NOMO-1 (cell line): ENCODE measurements around the gene MAP6.

ENCODE experiments used
- DNase-seq, 2 experiments: peaks; one replicate each; lab custom pipeline; 2025; ENCODE audit not compliant: unreplicated experiment in 2 of 2; lab: John Stamatoyannopoulos, UW

The MAP6 gene

DNA sequence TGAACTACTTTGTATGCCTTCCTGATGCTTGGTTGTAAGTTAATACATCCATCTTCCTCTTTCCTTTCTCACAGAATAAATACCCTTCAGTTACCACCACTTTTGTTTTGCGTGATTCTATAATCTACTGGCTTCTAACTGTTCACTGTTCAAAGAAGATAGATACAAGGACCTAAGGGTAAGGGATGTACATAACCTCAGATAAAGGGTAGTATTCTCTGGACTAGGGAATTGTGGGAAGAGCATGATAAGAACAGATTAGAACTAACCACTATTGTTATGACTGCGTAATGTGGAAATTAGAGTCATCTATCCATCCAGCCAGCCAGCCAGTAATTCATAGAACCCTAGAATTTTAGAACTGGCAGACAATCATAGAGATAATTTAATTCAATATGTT lies 36.4 kb downstream of the MAP6 start:
- DNase-seq, result no peak

DNA sequence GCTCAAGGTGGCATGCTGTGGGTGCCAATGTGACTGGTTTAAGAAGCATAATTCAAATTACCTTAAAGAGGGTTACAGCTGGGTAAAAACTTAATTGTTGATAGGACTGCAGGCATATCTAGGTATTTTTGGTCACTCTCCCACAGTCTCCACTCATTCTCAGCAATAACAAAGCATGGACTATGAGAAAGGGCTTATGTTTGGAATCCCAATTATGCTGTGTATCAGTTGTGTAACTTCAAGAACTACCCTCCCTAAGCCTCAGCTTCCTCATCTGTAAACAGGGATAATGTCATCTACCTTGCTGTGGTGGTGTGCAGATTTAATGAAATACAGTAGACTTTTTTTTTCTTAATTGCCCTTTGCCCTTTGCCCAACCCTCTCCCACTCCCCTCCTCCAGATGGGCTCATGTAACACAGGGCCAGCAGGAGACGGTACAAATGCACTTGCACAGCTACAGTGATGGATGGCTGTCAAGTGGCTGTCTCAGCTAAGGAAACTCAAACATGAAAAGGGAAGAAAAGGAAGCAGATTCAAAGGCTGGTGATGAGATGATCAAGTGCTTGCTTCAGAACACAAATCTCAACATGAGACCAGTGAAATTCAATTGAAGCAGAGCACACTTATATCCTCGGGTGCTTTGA lies 37.6 kb downstream of the MAP6 start:
- no peak for DNase-seq

DNA sequence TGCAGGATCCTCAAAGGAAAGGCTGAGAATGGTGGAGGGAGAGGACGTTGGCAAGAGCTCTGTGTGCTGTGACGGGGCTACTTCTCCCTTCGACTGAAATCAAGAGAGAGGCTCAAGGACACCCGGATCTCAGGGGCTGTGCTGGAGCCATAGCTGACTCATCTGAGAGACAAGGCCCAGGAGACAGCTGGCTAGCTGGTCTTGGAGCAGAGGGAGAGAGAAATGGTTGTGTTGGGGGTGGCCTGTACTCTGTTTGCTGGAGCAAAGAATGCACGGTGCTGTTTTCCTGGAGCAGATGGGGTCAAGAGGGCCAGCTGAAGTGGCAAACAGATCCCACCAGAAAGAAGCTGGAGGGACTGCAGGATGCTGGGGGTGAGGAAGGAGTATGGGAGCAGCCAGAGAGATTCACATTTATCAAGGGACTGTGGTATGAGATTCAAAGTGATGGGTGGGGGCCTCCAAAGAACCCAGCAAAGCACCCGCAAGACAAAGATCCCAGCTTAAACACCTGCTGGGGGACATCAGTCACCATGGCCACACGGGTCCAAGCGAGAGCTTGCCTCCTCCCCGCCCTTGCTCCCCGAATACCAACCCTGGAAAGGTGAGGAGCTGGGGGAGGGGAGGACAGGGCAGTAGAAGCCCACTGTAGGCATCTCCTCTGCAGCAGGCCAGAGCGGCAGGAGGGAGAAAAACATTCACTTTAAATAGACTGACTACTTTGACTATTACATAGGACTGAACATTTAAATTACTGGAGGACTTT lies 40.8 kb downstream of the MAP6 start:
- DNase-seq, result no peak

DNA sequence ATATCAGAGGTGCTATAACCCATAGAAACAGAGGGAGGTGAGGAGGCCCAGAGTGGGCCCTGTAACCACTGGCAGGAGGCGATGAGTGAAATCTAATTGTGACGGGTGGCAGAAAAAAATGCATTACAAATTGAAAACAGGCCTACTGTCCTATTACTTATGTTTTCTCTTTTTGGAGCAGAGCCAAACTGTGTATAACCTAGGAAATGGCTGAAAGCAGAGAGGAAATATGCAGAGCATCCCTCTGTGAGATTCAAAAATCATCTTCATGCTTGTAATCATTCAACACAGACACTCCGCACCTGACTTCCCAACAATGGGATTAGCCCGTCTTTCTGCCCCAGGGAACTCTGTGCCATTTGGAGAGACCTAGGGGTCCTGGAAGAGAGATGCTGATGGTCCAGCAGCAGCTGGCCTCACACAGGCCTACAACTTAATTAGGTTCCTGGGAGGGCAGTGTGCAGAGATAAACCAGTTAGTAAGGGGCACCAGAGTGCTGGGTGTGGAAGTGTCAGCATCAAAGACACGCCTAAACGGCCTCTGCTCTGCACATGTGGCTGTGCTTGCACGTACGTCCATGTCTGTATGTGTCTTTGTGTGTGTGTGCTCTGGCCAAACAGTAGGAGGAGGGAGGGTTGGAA lies 41.8 kb downstream of the MAP6 start:
- no peak for DNase-seq

DNA sequence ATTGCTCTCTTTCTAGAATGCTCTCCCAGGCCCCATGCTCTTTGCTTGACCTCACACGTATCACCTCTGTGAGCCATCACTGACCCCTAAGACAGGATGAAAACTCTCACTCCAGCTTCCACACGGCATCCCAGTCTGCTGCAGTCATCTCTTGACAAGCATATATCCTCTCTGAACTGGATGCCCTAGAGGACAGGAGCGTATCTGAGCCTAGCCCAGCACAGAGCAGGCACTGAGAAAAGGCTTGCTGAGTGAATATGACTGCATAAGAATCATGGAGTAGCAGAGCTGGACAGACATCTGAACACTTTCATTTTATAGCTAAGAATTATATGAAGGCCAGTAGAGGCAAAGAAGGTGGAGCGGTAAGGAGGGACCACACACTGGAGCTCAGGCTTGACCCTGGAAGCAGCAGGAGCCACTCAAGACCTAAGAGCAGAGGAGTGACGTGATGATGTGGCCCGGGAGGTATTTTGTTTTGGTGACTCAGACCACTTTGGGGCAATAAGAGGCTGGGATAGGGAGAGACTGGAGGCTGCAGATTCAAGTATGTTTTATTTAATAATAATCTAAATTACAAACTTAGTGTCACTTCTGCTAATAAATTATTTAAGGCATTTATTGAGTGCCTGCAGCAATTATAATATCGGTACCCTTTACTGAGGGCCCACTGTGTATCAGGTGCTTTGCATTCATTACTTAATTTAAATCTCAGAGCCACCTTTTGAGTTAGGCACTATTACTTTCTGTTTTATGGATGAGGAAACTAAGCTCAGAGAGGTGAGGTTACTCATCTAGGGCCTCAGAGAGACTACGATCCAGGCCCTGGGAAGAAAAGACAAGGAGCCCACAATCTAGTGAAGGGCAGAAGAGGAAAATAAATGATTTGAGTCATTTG lies 42.6 kb downstream of the MAP6 start:
- DNase-seq, result no peak

DNA sequence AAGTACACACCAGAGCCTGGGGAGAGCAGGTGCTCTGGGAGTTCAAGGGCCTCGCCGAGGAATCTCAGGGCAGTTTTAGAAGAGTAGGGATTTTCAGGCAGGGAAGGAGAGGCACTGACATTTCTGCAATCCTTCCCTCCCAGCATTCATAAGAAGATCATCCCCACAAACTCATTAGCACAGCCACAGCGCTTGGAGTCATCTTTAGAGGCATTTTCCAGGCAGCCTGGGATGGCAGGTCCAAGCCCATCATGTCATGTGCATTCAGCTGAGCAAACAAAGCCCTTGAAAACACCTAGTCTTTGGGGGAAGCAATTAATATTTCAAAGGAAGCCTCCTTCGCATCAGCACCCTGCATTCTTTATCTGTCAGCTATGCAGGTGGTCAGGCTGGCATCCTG lies 43.8 kb downstream of the MAP6 start:
- DNase-seq, result no peak

DNA sequence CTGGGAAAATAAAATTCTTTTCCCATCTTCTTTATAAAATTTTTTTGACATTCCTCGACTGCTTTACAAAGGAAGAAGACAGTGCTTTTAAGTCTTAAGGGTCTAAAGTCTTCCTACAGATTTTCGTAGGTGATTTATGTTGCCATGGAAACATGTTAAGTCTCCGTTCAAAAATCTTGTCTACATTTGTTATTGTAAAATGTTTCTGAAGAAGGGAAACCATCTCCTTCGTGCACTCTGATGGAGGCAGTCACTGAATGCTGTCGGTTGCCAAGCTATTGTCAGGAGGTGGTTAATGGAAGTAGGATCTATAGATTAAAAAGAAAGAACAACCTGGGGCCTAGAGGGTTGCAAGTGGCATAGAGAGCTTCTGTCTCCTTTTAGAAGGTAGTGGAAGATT lies 52.6 kb downstream of the MAP6 start:
- DNase-seq, result no peak

DNA sequence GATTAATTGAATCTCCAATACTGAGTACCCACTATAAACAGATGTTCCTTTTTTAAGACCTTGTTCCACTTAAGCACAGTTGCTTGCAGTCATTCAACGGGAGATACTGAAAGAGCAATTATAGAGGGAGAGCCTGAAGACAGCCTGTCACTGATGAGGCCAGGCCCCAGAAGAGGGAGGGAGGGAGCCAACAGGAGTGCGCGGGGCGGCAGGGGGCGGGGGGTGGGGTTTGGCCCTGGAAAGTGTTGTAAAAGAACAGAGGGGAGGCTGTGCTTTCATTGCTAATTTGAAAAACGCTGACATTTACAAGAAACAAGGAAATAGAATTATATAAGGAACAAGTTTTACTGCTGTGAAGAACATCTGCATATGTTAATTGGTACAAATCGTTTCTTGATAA lies 53.1 kb downstream of the MAP6 start:
- no peak for DNase-seq

DNA sequence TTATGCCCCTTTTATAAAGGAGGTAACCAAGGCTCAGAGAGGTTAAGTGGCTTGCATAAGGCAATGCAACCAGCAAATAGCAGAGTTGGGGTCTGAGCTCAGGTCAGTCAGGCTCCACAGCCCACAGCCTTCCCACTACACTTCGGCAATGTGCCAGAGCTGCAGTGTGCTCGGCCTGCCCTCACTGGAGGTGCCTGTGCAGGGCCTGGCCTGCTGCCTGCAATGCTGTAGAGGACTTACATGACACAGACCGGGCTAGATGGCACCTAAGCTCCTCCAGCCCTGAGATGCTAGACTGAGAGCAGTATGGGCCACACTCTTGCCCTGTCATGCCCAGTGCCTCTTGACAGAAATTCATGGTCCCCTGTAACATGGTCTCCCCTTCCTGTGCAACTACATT lies 57.0 kb downstream of the MAP6 start:
- no peak for DNase-seq

DNA sequence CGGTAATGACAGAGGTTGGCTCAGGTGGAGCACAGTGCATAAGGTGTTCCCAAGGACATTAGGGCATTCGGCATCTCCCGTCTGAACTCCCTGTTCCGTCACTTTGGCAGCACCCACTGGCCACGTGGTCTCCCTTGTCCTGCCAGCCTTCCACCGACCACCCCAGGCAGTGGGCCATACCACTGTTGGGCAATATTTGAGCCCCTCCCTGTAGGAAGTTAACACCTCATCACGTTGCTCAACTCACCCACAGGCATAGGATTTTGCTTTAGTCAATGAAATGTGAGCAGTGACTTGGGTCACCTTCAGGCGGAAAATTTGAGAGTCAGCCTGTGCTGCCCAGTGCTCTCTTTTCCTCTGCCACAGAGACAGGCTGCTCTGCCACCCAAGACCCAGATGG lies 62.7 kb downstream of the MAP6 start:
- DNase-seq, result no peak

DNA sequence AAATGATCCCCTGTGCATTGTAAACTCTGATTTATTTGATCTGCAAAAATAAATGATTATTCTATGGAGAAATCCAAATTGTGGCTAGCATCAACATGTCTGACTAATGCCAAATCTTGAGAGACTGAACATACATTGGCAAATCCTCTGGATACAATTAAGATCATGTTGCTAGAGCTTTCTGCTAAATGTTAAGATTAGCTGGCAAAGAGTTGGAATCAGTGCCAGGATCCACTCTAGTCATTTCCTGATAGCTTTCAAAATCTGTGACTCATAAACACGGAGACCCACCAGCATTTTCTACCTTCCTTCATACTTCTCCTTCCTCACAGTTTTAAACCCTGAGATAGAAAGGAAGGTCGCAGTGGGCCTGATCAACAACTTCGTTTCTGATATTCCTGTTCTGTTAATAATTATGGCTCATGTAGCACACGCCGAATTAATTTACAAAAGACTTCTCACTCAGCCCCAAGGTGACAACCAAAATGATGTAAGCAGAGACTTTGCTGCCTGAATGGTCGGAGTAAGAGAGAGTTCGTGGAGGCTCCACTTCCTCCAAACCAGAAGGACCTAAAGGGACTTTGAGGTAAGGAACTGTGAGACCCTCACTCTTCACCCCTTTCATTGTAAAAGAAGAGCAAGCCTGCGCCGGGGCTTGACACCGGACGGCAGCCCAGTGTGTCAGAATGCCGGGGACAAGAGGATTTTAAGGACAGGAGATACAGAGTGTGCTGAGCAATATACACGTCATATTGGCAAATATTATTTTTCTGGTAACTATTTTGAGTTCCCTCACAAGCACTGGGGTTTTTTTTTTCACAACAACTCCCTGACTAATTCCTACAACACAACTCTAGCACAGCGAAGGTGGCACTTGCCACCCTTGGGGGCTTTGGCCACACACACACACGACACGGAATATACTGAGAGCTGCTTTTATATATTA lies 64.8 kb downstream of the MAP6 start:
- peak in 1 of 2 experiments; percentile 37 for DNase-seq

DNA sequence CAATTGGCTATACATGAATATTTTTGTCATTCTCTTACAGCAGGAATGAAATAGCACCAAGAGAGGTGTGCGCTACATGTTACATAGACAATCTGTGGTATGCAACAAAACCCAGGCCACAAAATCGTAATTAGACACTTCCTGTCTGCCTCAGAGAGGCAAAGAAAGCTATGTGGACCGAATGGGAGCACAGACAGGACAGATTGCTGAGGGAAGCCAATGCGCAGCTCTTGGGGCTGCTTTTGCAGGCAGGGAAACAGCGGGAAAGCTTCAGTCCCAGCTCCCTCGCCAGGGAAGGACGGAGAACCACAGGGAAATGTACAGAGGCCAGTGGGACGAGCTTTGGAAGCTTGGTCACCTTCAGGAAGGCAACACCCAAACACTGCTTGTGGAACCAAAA lies 65.9 kb downstream of the MAP6 start:
- DNase-seq, result peak; percentile 33 to 36

DNA sequence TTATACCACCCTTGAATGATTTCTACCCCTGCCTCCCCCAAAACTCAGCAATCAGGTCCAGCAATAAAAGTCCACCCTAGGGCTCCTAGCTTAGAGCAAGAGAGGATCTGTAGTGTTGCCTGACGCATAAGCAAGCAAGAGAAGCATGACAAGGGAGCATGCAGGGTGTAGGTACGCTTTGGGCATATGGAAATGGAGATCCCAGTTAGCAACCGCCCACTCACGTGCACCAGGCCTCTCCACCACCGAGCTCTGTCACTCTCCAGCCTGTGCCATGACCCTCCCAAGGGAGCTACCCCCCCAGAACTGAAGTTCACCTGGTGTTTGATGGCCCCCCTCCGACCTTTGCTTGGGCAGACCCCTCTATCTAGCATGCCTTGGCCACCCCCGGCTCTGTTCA lies 67.3 kb downstream of the MAP6 start:
- DNase-seq, result no peak

DNA sequence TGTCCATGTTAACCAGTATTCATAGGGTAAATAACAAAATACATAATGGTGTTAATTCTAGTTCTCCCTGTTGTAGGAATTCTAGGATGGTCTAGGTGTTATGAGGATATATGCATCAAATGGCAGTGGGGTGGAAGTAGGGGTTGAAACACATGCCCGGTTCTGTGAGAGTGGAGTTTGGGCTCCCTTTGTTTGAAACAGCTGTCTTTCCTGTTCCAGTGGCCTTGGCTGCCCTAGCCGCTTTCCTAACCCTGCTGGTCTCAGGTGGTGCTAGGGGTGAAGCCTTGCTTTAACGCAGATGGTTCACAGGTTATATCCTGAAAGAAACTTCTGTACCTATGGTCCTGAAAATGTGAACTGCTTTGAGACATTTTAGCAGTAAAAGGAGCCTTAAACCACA lies 68.5 kb downstream of the MAP6 start:
- DNase-seq, result no peak

DNA sequence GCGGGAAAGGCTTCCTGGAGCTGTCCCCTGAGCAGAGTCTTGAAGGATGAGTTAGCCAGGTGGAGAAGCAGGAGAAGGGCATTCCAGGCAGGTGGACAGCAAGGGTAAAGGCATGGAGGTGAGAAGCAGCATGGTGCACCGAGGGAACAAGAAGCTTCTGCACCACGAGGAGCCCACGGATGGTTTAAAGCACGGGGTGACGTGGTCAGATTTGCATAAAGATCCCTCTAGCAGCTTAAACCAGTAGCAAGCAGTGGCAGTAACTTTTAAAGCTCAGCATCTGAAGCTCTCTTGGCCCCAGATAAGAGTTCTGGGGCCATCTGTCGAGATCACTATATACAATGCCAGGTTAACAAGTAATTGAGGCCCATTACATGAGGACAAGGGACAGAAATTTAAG lies 69.9 kb downstream of the MAP6 start:
- no peak for DNase-seq

DNA sequence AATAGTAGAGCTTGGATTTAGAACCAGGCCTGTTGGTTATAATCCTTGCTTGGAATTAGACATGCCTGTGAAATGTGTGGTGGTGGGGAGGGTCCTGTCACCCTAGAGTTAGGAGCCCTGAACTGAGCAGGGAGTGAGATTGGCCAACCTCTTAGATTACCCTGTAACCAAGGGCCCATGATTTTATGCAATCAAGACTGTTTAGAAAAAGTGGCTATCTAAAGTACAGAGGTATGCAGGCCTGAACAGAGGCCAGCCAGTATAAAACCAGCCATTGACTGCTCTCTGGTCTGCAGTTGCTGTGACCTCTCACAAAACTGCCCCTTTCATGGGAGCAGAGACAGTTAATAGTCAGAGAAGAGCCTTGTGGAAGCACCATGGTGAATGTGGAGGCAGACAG lies 70.6 kb downstream of the MAP6 start:
- no peak for DNase-seq

DNA sequence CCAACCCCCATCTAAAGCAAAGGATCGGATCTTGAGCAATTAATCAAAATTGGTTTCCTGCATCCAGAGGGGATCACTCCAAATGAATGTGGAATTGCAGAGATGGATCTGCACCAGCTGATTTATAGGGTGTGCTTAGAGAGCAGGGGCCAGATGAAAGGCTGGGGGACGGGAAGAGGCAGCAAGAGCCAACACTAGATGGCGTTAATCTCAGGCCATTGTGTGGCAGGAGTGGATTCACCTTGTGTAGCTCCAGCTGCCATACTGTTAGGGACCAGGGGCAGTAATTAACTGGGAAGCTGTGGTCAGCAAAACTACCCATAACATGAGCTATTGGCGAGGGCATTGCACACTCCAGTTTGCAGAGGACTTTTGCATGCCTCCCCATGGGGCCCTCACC lies 71.2 kb downstream of the MAP6 start:
- DNase-seq, result no peak

DNA sequence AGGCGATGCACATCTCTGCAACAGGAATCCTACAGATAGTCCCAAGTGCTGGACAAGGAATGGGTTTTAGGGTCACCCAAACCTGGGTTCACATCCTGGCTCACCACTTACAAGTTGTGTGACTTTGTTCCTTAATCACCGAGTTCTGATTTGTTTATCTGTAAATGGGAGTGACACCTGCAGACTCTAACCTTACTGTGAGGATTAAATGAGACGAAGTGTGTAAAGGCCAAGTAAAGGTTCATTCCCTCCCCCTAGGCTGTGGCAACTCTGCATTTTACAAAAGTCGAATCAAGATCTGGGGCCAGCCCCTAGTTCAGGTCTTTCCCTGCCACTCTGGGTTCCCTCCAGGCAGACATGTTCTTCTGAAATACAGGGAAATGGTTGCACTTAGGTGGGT lies 71.9 kb downstream of the MAP6 start:
- DNase-seq, result no peak

DNA sequence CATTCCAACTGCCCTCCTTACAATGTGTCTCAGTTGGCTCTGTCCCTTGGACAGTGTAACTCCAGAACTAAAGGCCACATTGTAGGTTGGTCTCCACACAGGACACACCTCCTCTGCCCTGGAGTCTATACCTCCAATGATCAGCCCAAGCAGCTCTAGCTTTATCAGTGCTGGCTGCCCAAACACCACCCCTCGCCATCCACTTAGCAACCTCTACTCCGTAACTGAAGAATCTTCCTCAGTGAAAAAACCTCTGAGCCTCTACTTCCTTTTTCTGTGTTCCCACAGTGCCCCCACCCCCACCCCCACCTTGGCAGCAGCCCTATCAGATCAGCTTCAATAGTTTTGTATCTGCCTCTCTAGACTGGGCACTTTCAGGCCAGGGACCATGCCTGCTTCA lies 73.4 kb downstream of the MAP6 start:
- no peak for DNase-seq

DNA sequence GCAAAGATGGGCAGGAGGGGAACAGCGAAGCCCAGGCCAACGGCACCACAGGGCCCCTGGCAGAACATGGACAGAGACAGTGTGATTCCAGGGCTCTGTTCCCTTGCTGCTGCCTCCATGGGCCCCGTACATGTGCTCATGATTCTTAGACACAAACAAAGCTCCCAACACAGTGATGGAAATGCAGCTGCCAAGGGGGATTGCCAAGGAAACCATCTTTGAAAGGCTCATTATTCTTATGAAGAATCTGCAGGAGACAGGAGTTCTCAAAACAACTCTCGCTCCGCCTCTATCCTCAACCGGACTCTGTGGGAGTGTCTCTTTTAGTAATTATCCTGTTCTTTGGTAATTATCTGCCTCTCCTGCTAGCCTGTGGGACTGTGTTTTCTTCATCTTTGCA lies 74.6 kb downstream of the MAP6 start:
- DNase-seq, result no peak
